Smooth muscle cell (in vitro differentiated cells): Measurements from ENCODE around the gene TMEM131. TPM values are rescaled to one million over a fixed set of nuclear protein-coding genes. Genes with fewer than 3 reads are reported as not detected.
"Not testable (repeated sequence)": the region's sequence is repeated elsewhere in the genome, so short reads cannot be mapped to it uniquely, and the experiment has no call there.

Source experiments
- DNase-seq: peaks from one replicate; lab custom pipeline; 2025; ENCODE audit not compliant: unreplicated experiment; lab: John Stamatoyannopoulos, UW
- H2AFZ ChIP-seq: fragments of 200-600 bp; sonication (generic); 2 replicates; pipeline ENCODE4 v1.6.0; 2016; ENCODE audit warnings: antibody characterized with exemption, low read depth, mild to moderate bottlenecking
- H3F3A ChIP-seq: fragments of 200-600 bp; sonication (generic); 2 replicates; pipeline ENCODE4 v1.6.0; 2017; ENCODE audit warnings: antibody characterized with exemption, low read depth
- H3K27ac ChIP-seq: fragments of 200-600 bp; sonication (generic); 2 replicates; pipeline ENCODE4 v1.5.1; 2016; ENCODE audit warnings: low read depth, mild to moderate bottlenecking
- H3K27me3 ChIP-seq: fragments of 200-600 bp; sonication (generic); 2 replicates; pipeline ENCODE4 v1.6.1; 2016; ENCODE audit warnings: low read depth, mild to moderate bottlenecking
- H3K36me3 ChIP-seq: fragments of 200-600 bp; sonication (generic); 2 replicates; pipeline ENCODE4 v1.5.1; 2016; ENCODE audit warnings: low read depth
- H3K4me1 ChIP-seq: fragments of 200-600 bp; sonication (generic); 2 replicates; pipeline ENCODE4 v1.5.1; 2016; ENCODE audit warnings: low read depth
- H3K4me2 ChIP-seq: fragments of 200-600 bp; sonication (generic); 2 replicates; pipeline ENCODE4 v1.6.0; 2016; ENCODE audit warnings: mild to moderate bottlenecking
- H3K4me3 ChIP-seq: fragments of 200-600 bp; sonication (generic); 2 replicates; pipeline ENCODE4 v1.5.1; 2016; ENCODE audit warnings: mild to moderate bottlenecking
- H3K79me2 ChIP-seq: fragments of 200-600 bp; sonication (generic); 2 replicates; pipeline ENCODE4 v1.6.0; 2016; ENCODE audit warnings: low read depth, mild to moderate bottlenecking
- H3K9ac ChIP-seq: fragments of 200-600 bp; sonication (generic); 2 replicates; pipeline ENCODE4 v1.6.0; 2016; ENCODE audit warnings: low read depth
- H3K9me3 ChIP-seq: fragments of 200-600 bp; sonication (generic); replicated peaks from 2 replicates; pipeline ENCODE4 v1.5.1; 2016; ENCODE audit warnings: low read depth
- H4K20me1 ChIP-seq: fragments of 200-600 bp; sonication (generic); 2 replicates; pipeline ENCODE4 v1.6.0; 2016; ENCODE audit warnings: low read depth
- WGBS: methylation state at CpG from one replicate; pipeline ENCODE4 v1.1.7; 2016; ENCODE audit warnings: low lambda C conversion rate; 5-methylcytosine and 5-hydroxymethylcytosine counted together
- polyA plus RNA-seq: library from polyadenylated mRNA; unstranded; fragments of >200 nt; fragmentation: Nextera tagmentation; extraction: Ambion mirVana; gene quantifications from 2 replicates; pipeline ENCODE4 v1.2.1, GENCODE V29; 2016
- total RNA-seq: library from RNA; depleted of rRNA; stranded (reverse); fragments of >200 nt; gene quantifications from 2 replicates; pipeline ENCODE4 v1.2.3, GENCODE V29; 2014
- TF ChIP-seq, protein P1 (sequence below): fragments of 200-600 bp; sonication (generic); IDR thresholded peaks from 2 replicates; pipeline ENCODE4 v1.5.1; 2017; ENCODE audit warnings: borderline replicate concordance, mild to moderate bottlenecking, antibody characterized with exemption; ENCODE audit not compliant: insufficient read depth, poor library complexity, severe bottlenecking

Gene TMEM131
- total and polyA plus RNA-seq, 2 experiments from 2014 or later, result 16.7 to 32.3 TPM

DNA sequence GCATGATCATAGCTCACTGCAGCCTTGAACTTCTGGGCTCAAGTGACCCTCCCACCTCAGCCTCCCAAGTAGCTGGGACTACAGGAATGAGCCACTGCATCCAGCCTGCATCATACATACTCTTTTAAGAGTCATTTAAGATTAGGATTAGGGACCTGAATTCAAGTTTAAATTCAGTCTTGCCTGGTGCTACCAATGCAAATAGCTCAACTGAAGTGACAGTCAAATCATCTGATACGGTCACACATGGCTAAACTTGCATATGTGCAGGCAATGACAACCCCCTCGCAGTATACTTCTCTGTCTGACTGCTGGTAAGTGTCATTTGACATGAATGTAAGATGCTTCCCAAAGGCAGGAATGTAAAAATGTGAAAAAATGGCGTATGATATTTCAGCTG, 31.8 kb upstream of the TMEM131 start:
- Histone ChIP-seq H3K4me1 (peaks cover 16% of the 10 kb centered on the region), H2AFZ (no peak overlapping the region), H3K9ac (no peak overlapping the region), H3F3A (no peaks in the 10 kb centered on the region), H3K36me3 (no peaks in the 10 kb centered on the region), H3K4me2 (peak overlapping the region; percentile 3), H4K20me1 (no peaks in the 10 kb centered on the region), H3K27ac (no peak overlapping the region), H3K4me3 (no peak overlapping the region), H3K79me2 (no peaks in the 10 kb centered on the region), H3K27me3 (no peaks in the 10 kb centered on the region), H3K9me3 (no peaks in the 10 kb centered on the region)
- TF ChIP-seq, protein P1, sequence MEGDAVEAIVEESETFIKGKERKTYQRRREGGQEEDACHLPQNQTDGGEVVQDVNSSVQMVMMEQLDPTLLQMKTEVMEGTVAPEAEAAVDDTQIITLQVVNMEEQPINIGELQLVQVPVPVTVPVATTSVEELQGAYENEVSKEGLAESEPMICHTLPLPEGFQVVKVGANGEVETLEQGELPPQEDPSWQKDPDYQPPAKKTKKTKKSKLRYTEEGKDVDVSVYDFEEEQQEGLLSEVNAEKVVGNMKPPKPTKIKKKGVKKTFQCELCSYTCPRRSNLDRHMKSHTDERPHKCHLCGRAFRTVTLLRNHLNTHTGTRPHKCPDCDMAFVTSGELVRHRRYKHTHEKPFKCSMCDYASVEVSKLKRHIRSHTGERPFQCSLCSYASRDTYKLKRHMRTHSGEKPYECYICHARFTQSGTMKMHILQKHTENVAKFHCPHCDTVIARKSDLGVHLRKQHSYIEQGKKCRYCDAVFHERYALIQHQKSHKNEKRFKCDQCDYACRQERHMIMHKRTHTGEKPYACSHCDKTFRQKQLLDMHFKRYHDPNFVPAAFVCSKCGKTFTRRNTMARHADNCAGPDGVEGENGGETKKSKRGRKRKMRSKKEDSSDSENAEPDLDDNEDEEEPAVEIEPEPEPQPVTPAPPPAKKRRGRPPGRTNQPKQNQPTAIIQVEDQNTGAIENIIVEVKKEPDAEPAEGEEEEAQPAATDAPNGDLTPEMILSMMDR, result no peak
- WGBS, result 83% methylated on average over 3 of the region's 3 CpGs
- DNase-seq, result no peak

DNA sequence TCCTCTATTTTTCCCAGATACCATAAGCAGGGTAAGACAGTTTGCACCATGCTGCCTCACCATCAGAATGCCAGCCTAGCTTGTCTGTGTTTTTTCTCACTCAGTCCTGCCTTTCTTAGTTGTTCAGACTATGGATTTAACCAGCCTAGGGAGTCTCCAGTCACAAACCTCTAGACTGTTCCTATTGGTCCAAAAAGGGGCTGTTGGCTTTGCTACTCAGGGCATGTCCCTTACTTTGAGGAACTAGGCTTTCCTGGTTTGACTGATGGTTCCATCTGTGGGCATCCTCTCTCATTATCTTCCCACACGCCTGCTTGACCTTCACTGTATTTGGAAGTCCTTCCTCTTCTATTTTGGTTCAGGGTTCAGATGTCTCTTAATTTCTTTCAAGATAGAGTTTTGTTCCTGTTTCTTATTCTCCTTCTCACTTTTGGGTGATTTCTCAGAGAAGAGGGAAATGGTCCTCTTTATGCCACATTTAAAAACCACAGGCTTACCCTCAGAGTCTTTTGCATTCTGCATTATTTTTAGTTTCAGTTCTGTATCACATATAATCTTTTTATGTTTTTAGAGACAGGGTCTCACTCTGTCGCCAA, 31.3 kb upstream of the TMEM131 start:
- Histone ChIP-seq H3K9ac (no peak overlapping the region), H3K79me2 (no peaks in the 10 kb centered on the region), H3K4me2 (no peak overlapping the region), H4K20me1 (no peaks in the 10 kb centered on the region), H3F3A (no peaks in the 10 kb centered on the region), H2AFZ (no peak overlapping the region), H3K4me1 (peaks cover 16% of the 10 kb centered on the region), H3K27ac (no peak overlapping the region), H3K36me3 (no peaks in the 10 kb centered on the region), H3K4me3 (no peak overlapping the region), H3K27me3 (no peaks in the 10 kb centered on the region), H3K9me3 (no peaks in the 10 kb centered on the region)
- 97% methylated on average over 2 of the region's 2 CpGs for WGBS
- TF ChIP-seq, protein P1, result no peak
- no peak for DNase-seq

DNA sequence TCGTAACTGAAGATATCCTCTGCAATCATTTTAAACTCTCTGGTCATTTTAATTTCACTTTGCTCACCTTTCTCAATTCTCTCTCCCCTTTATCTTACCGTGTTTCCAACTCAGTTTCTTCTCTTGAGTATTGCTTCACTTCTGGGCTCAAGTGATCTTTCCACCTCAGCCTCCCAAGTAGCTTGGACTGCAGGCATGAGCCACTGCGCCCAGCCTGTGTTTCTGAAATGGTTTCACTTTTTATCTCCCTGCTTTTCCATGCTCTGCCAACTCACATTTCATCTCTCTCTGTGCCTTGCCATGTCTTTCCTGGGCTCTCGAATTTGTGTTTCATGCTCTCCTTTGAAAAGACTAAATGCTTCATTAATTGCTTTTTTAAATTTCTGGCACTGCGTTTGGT, 30.5 kb upstream of the TMEM131 start:
- DNase-seq, result no peak
- no peaks in the 10 kb centered on the region for H3K27me3 ChIP-seq
- H3K36me3 ChIP-seq, result no peaks in the 10 kb centered on the region
- H3K79me2 ChIP-seq, result no peaks in the 10 kb centered on the region
- H3K4me2 ChIP-seq, result no peak overlapping the region
- no peak overlapping the region for H3K27ac ChIP-seq
- no peaks in the 10 kb centered on the region for H4K20me1 ChIP-seq
- WGBS, result 93% methylated on average over 5 of the region's 5 CpGs
- TF ChIP-seq, protein P1, result no peak
- peaks cover 16% of the 10 kb centered on the region for H3K4me1 ChIP-seq
- no peaks in the 10 kb centered on the region for H3K9me3 ChIP-seq
- no peaks in the 10 kb centered on the region for H3F3A ChIP-seq
- H3K4me3 ChIP-seq, result no peak overlapping the region
- H3K9ac ChIP-seq, result no peak overlapping the region
- no peak overlapping the region for H2AFZ ChIP-seq

DNA sequence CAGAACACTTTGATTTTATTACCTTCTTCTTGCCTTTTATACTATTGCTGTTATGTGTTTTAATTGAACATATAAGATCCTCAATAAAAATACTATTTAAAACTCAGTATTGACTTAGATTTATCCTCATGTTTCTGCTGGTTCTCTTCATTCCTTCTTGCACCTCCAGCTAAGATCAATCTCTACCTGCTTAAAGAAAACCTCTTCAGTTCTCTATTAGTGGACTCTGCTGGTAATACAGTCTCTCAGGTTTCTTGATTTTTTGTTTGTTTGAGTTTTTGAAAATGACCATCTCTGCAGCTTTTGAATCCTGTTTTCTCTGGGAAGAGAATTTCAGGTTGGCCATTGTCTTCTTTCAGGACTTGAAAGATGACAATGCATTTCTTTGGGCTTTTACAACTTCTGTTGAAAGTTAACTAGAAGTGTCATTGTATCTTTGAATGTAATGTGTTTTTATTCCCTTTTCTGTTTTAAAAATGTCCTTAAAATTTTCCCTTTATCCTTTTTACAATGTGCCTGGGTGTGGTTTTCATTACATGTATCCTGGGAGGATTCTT, 29.8 kb upstream of the TMEM131 start:
- Histone ChIP-seq H3K36me3 (no peaks in the 10 kb centered on the region), H3K79me2 (no peaks in the 10 kb centered on the region), H3K4me3 (no peak overlapping the region), H2AFZ (no peak overlapping the region), H3K9ac (no peak overlapping the region), H3K9me3 (no peaks in the 10 kb centered on the region), H3K27ac (no peak overlapping the region), H3F3A (no peaks in the 10 kb centered on the region), H3K27me3 (no peaks in the 10 kb centered on the region), H3K4me2 (no peak overlapping the region), H4K20me1 (no peaks in the 10 kb centered on the region), H3K4me1 (peaks cover 16% of the 10 kb centered on the region)
- DNase-seq, result no peak
- TF ChIP-seq, protein P1, result no peak

DNA sequence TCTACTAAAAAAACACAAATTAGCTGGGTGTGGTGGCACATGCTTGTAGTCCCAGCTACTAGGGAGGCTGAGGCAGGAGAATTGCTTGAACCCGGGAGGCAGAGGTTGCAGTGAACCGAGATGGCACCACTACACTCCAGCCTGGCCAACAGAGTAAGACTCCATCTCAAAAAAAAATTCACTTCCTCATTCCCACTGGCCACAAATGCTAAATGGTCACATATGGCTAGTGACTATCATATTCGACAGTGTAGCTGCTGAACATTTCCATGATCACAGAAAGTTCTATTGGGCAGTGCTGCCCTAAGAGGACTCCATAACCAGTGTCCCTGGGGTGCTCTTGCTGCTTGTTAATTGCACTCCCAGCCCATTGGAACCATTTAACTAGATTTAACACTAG, 26.3 kb upstream of the TMEM131 start:
- not testable (repeated sequence) for H3K36me3 ChIP-seq, H3K4me1 ChIP-seq
- WGBS, result 90% methylated on average over 3 of the region's 3 CpGs

More for the DNA sequence above, 26.3 kb upstream of the TMEM131 start:
- not testable (repeated sequence) for H2AFZ ChIP-seq, H3K4me2 ChIP-seq, H4K20me1 ChIP-seq, H3K27me3 ChIP-seq, H3K9me3 ChIP-seq, H3K4me3 ChIP-seq, H3K9ac ChIP-seq, H3K79me2 ChIP-seq, H3K27ac ChIP-seq, H3F3A ChIP-seq, DNase-seq
